Hematopoietic multipotent progenitor cell (in vitro differentiated cells): ENCODE data around the gene RNPS1. TPM values are rescaled to one million over a fixed set of nuclear protein-coding genes. Genes with fewer than 3 reads are reported as not detected.
A peak's percentile ranks its signal among the peaks of the same experiment; 100 is the strongest.
"Not testable (repeated sequence)": the region's sequence is repeated elsewhere in the genome, so short reads cannot be mapped to it uniquely, and the experiment has no call there.

ENCODE experiments used
- DNase-seq, 3 donors: peaks; one replicate each; pipeline ENCODE4 v3.0.0-alpha.2; 2011 to 2015; ENCODE audit warnings: low read depth in 2 of 3, low spot score in 2 of 3
- total RNA-seq: library from RNA; depleted of rRNA; stranded (reverse); fragments of >200 nt; gene quantifications from one replicate; pipeline ENCODE4 v1.2.3, GENCODE V29; 2012

RNPS1 gene
- total RNA-seq, 1 donor, result 144 TPM

DNA sequence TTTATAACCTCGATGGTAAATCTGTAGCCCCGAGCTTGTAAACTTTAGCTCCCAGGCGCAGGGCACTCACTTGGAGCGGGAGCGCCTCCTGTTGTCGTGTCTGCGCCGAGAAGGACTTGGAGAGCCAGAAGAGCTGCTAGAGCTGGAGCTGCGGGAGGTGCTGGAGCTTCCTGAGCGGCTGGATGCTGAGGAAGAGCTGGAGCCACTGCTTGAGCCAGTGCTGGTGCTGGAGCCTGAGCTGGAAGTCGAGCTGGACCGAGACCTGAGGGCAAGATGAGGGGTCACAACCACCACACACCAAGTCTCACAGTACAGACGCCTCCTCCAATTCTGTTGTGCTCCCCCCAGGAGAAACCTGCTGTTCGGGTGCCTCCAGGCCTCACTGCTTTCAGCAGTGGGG lies 4.9 kb downstream of the RNPS1 start:
- DNase-seq, result not testable (repeated sequence)

- DNase-seq, result no peak
Observed at GRCh38 chr16:2260250-2260649, 7.7 kb downstream of the RNPS1 start.

- DNase-seq, result not testable (repeated sequence)
Observed at GRCh38 chr16:2258530-2258929, 9.4 kb downstream of the RNPS1 start.

GRCh38 chr16:2257726-2258125 lies 10.2 kb downstream of the RNPS1 start:
- no peak for DNase-seq

- no peak for DNase-seq
Observed at GRCh38 chr16:2256531-2257140, 11.3 kb downstream of the RNPS1 start.

- DNase-seq, result no peak
Observed at GRCh38 chr16:2253293-2253692, 14.6 kb downstream of the RNPS1 start.

DNA sequence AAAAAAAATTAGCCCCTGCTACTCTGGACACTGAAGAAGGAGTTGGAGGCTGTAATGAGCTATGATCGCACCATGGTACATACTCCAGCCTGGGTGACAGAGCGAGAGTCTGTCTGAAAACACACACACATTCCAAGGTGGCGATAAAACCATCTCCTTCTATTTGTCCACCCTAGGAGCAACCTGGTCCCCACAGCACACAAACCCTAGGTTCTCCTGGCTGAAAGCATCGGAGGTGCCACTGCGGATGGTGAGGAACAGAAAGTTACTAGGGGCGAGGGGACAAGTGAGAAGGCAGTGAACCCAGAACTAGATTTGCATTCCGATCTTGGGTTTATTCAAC lies 15.1 kb downstream of the RNPS1 start:
- no peak for DNase-seq

GRCh38 chr16:2251296-2252111 lies 16.4 kb downstream of the RNPS1 start, which contains the start of gene ECI1:
Gene ECI1 (minus strand): TSS chr16:2251587. CDS start chr16:2251566, 21 bp downstream.
- DNase-seq, result peak; percentile 62 to 90 (median 82)

GRCh38 chr16:2250652-2251295 lies 17.2 kb downstream of the RNPS1 start:
- peak; percentile 23 to 43 (median 33) for DNase-seq

DNA sequence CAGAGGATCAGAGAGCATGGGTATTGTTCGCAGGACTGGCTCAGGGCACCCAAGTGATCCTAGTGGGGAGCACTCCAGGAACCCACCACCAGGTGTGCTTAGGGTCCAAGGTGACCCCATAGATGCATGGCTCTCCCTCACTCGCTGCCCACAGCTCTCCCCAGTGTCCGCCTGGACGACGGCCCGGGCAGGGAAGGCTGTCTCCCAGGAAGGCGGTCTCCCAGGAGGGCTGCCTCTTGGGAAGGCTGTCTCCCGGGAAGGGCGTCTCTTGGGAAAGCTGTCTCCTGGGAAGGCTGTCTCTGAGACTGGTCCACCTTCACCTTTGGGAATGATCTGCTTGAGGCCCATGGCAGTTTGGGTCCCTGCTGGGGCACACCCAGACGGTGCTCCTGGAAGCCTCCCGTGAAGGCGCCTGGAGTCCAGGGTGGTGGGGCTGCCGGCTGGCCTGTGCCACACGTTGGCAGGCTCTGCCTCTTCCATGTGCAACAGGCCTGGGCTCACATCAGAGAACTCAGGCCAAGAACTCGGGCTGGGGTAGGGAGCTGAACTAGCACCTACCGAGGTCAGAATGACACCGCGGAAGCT lies 21.5 kb downstream of the RNPS1 start:
- DNase-seq, result no peak

DNA sequence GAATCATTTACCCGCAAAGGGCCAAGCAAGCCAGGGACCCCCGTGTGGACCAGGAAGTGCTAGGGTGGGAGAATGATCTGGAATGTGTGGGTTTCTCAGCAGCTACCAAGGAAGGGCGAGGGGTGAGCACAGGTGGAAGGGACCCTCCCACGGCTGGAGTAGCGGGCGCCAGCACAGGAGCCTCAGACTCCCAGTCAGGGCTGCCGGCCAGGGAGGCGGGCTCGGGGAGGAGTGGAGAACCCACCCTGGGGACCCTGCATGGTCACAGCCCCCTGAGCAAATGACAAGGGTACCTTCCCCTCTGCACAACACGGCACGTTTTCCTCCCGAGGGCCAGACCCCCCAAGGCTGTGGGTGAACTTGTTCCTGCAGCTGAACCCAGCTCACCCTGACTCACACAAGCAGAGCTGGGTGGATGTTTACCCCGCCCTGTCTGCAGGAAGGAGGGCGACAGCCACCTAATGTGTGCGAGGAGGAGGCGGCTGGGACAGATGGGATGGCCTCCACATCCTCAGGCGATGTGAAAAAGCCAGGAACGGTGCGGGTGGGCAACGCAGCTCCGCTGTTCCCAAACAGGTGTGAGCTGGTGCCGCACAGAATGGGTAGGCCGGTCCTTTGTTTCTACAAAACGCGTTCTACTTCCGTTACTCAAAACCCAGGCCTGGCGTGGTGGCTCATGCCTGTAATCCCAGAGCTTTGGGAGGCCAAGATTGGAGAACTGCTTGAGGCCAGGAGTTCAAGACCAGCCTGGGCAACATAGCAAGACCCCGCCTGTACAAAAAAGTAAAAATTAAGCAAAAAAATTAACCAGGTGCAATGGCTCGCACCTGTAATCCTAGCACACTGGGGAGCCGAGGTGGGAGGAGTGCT lies 22.8 kb downstream of the RNPS1 start:
- no peak for DNase-seq

GRCh38 chr16:2244301-2244700 lies 23.6 kb downstream of the RNPS1 start:
- DNase-seq, result no peak

DNA sequence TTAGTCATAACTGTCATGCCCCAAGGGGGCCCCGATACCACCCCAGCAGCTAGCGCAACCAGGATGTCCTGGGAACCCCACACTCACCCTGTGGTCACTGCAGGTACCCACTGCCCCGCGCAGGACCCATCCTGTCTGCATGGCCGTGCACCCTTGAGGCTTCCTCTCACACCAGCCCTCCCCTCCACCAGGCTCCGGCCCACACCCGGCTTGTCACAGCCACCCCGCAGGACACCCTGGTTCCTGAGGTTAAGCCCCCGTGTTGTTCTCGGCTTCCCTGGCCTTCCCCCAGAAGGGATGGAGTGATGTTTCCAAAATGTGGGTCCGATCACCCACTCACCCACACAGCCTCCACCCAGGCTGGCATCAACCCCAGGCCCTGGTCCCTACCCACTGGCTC lies 24.1 kb downstream of the RNPS1 start:
- DNase-seq, result no peak

- no peak for DNase-seq
Observed at GRCh38 chr16:2243031-2243528, 24.8 kb downstream of the RNPS1 start.

GRCh38 chr16:2242598-2242997 lies 25.3 kb downstream of the RNPS1 start:
- no peak for DNase-seq

GRCh38 chr16:2240331-2240730 lies 27.6 kb downstream of the RNPS1 start:
- not testable (repeated sequence) for DNase-seq

DNA sequence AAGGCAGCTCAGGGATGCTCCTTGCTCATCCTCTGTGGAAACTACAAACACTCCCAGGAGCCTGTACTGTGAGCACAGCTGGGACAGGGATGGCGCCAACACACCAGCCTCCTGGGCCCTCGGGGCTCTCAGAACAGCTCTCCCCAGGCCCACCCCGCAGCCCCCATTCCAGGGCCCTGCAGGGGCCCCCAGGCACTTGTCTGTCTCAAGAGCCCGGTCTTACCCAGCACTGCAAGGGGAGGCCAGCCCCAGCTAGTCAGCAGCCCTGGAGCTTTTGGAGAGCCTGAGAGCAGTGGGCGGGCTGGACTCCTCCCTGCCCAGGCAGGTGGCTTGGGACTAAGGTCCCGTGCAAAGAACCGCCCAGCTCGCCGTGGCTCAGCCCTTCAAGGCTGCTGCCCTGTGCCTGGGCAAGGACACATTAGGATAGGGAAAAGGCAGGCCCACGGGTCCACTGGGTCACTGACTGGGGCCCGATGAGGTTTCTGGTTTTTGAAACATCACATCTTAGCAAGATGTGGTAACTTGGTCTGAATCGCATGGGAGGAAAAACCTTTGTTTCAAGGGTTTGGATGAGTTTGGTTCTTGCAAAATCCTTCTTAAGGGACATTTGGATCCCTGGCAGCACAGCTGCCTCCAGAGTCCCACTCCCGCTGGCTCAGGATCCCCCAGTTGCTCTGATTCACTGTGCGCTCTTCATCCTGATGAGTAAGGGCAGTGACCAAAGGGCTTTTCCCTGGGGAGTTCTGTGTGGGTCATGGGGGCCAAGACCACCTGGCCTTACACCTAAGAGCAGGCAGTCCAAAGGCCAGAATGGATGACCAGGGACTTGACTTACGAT lies 28.9 kb downstream of the RNPS1 start:
- no peak for DNase-seq

GRCh38 chr16:2238150-2238837 lies 29.6 kb downstream of the RNPS1 start:
- no peak for DNase-seq
